HG03520 (cell line): ENCODE results near the gene MAPK4.
"Not testable (repeated sequence)": the region's sequence is repeated elsewhere in the genome, so short reads cannot be mapped to it uniquely, and the experiment has no call there.

Experiments
- ATAC-seq: cut with Tn5 transposase; IDR thresholded peaks from one replicate; pipeline ENCODE4 v1.9.1; 2021; ENCODE audit warnings: mild to moderate bottlenecking, moderate library complexity; ENCODE audit not compliant: unreplicated experiment

The MAPK4 gene

GRCh38 chr18:50559752-50560680 is at the start of gene MAPK4:
MAPK4 (plus strand) TSS chr18:50560087; CDS start chr18:50663959, 103,872 bp downstream.
- ATAC-seq: no peak

- ATAC-seq: not testable (repeated sequence)
These were observed 42.6 kb upstream of the MAPK4 start for GRCh38 chr18:50517277-50517676.

DNA sequence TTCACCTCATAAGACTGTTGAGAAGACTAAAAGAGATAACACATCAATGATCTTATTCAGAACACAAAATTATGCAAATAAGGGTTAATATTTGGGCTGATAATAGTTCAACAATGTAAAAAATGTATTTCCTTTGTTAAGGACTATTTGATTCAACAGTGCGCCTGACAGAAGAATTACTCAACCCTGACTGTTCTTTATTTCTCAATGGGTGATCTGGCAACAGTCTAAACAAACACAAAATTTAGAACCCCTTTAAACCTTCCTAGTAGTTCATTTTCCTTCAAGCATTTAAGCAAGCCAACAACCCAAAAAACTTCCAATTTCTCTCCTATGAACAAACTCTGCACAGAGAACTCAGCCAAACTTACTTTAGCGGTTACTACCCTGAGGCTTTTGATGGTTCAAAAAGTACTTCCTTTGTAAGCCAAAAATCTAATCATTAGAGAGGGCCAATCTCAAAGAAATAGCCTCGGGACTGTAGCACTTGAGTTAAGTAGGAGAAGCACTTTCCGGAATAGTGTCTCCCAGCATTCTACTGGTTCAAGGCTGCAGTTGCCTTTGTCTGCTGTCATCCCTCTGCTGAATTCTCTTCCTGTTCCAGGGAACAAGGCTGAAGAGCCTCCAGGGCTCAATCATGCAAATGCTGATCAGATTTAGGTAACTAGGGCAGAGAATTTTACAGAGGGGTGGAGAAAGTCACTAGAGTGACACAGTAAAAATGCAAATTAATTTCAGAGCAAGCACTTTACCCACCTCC is 40.9 kb upstream of the MAPK4 start:
- no peak for ATAC-seq

DNA sequence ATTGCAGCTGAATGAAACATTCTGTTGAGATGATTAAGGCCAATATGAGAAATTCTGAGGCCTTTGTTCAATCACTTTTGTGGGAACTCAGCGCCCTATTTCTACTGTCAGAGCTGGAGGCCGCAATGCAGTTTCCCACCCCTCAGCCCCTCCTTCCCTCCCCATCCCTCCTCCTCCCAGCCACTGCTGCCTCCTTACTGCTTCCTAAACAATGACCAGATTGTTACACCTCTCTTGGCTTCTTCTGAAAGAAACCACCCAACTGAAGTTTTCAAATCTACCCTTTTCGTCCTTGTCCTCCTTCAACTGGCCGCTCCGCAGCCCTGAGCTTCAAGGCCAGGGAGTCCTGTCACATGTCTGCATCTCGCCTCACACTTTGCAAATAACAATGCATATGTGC is 36.7 kb upstream of the MAPK4 start:
- ATAC-seq: no peak

GRCh38 chr18:50527636-50528307 is 32.1 kb upstream of the MAPK4 start:
- ATAC-seq: no peak

DNA sequence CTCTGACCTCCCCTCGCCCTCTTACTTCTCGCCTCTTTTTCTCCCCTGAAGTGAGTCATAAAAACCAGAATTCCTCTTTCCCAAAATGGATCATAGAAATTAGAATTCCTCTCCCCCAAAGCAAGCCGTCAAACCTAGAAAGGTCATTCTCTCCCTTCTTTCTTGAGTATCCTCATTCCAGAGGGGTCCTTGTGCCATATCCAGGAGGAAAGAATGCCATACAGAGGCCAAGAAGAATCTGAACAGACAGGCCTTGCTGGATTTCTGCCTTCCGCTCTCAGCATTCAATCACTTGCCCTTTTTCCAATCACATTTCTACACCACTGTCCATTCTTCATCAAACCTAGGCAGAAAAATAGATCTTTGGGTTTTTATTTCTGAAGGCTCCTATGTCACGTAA is 31.1 kb upstream of the MAPK4 start:
- ATAC-seq: no peak

DNA sequence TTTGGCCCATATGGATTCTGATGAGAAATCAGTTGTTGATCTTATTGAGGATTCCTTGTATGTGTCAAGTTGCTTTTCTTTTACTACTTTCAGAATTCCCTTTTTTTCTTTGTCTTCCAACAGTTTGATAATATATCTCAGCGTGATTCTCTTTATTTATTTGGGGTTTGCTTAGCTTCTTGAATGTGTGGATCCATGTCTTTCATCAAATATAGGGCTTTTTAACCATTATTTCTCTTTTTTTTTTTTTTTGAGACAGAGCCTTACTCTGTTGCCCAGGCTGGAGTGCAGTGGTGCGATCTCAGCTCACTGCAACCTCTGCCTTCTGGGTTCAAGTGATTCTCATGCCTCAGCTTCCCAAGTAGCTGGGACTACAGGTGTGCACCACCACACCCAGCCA is 26.1 kb upstream of the MAPK4 start:
- not testable (repeated sequence) for ATAC-seq

- not testable (repeated sequence) for ATAC-seq
These were observed 15.4 kb upstream of the MAPK4 start for GRCh38 chr18:50544476-50544875.

DNA sequence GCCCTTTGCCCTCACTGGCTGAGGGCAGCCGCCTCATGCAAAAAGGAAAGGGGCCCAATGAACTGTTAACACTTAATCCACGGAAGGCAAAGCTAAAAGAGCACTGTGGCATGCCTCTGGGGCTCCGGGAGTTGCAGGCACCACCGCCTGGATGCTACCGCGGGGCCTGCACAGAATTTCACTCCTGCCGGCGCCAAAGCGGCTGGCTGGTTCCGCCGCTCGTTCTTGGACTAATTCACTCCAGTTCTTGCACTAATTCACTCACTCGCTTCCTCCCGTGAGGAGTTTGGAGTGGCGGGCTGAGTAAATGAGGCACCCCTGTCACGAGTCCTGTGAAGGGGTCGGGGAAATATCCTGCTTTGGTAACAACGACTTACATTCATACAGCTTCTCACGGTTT is 14.0 kb upstream of the MAPK4 start:
- no peak for ATAC-seq

DNA sequence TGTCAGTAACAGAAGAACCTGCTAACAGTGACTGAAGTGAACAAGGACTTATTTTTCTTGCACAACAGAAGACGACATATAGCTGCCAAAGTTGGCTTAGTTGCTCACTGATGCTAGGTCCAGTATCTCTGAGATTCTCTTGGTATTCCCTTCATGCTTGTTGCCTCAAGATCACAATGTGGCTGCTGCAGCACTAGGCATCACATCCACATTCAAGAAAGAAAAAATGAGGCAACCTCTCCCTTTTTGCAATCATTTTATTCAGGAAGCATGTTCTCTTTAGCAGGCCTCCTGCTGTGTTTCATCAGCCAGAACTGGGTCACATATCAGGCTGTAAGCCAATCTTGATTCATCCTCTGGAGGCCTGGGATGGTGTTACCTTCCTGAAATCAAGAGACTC is 11.7 kb upstream of the MAPK4 start:
- ATAC-seq: no peak

- not testable (repeated sequence) for ATAC-seq
These were observed 8.2 kb upstream of the MAPK4 start for GRCh38 chr18:50551651-50552050.

DNA sequence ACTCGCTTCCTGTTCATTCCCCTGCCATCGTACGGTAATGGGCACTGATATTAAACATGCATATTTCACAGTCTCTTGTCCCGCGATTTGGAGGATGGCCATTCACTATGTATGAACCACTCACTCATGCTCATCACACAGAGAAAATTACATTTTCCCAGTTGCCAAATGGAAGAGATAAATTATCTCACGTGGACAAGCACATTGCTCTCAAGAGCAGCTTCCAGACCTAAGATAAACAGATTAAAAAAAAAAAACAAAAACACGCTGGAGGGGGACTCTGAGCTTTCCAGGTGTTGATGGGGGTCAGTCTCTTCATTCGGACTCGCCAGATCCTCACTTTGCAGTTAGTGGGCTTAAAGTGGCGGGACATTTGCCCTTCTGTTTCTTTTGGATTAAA is 1.7 kb upstream of the MAPK4 start:
- no peak for ATAC-seq

DNA sequence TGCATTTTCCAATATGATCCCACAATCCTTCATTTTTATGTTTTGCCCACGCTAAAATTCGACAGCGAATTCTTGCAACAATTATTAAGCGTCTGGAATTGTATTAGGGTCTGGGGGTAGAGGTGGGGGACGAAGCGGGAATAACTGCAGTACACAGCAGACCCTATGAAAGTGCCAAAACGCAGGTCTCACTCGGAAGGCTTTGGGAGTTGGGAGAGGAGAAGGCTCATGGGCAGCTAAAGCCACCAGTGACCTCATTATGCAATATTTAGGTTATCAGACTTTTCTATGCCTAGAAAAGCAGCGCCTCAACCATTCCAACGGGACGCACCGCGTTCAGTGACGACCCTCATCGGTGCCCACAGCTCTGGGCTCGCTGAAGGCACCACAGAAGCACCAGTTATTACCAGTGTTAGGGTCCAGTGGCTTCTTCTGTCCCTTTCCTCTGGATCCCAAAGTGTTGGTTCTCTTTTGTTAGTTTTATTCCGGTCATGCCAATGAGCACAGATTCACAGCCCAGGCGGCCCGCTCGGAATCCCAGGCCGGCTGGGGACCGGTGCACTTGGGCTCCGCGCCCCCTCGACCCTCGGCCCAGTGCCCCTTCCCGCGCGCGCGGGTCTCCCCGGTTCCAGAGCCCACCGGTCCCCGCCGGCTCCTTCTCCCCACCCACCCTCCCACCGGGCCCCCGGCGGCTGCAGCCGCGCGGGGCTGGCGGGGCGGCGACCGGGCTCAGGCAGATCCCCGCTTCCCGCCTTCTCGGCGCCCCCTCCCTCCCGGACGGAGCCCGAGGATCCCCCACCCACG is 737 bp upstream of the MAPK4 start:
- no peak for ATAC-seq

DNA sequence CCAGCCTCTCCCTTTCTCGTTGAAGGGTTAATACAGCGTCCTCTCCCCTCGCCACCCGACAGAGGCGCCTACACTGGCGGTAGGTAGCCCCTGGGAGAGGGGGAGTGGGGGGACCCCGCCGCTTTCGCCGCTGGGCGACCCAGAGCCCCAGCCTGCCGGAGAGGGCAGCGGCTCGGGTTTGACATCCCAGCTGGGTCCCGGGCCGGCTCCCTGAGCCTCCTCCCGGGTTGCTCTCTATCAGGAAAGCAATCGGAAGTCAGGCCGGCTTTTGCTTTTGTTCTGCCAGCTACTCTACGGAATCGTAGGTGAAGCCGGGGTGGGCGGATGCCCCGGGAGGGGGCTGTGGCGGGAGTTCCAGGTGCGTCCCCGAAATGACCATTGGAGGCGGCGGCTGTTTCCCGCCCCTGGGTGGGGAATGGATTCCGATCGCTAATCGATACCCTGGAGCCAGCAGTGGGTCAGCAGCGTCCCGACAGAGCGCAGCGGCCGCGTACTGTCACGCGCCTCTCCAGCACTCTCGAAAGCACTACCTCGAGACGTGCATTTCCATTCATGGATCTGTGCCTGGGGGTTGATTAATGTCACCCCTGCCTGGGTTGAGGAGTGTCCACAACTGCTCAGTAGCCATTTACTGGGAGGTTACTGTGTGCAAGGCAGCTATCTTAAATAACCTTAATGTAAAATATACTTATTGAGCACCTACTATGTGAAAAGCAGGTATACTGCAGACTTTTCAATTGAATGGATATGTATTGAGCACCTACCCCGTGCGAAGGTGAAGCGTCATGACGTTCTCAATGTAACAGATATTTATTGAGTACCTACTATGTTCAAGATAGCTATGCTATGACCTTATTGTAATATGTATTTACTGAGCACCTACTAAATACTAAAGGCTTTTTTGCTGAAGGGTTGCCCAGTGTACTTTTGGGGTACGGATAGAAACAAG is 1.1 kb downstream of the MAPK4 start:
- ATAC-seq: no peak

DNA sequence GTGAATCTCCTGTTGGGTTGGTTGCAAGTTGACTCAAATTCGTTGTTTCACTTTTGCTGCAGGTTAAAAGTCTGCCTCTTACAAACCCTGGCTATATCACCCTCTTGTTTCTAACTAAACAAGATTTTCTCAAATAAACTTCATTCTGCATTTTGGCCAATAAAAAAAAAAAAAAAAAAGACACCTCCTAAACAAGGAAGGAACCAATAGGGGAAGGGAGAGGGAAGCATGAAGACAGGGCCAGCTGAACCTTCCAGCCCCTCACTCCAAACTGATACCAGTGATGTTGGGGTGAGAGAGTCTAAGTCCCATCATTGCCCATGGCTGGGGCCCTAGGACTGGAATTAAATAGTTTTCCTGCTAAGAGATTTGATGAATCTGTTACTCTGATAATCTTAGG is 2.4 kb downstream of the MAPK4 start:
- not testable (repeated sequence) for ATAC-seq

DNA sequence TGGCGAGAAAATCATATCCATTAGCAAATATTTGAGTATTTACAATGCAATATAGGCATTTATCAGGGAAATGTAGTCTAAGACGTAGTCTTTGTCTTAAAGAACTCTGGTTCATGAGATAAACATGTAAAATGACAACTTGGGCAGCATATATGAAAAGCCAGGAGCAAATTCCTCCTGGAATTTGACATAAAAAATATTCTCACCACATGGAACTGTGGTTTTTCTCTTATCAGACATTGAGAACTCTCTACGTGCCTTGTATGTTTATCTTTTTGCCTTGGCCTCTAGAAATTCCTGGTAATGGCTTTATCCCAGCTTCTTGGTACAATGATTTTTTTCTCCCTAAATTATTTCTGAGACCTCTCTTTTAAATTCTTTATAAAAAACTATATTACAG is 2.8 kb downstream of the MAPK4 start:
- ATAC-seq: no peak

DNA sequence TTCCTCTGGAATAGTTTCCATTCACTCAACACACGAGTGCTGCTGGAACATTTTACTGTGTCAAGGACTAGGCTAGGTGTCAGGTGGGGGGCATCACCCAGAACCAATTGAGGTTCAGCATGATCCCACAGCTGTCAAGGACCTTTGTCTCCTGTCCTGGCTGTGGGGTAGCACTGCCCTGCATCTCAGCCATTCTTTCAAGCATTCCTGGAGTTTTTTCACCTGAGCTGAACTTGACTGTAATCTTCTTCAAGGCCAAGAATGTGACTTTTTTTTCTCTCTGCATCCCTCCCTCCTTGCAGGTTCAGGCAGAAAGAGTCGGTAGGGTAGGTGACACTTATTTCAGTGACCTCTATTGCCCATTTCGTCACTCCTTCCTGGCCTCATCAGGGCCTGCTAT is 3.5 kb downstream of the MAPK4 start:
- no peak for ATAC-seq

DNA sequence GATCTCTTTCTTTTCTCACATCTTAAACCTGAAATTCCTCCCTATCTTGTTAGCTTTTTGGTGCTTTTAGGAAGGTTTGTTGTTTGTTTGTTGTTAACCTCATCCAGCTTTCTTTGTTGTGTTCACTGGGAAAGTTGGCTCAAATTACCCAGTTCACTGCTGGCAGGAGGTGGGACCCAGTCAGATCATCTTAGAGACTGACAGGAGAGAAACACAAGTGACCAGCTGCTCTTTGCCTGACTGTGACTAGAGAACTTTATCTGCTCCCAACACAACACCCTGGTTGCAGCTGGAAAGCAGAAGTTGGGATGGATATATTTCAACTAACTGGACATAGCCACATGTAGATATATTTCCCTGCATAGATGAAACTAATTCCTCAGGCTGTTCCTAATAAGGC is 10.0 kb downstream of the MAPK4 start:
- no peak for ATAC-seq

- ATAC-seq: no peak
These were observed 11.7 kb downstream of the MAPK4 start for GRCh38 chr18:50571606-50572005.
